Trophoblast cell (in vitro differentiated cells and primary cell): ENCODE results near the gene SCARF2.
"Not testable (repeated sequence)": the region's sequence is repeated elsewhere in the genome, so short reads cannot be mapped to it uniquely, and the experiment has no call there.

ENCODE experiments used
- DNase-seq, 2 donors: peaks; one replicate each; pipeline ENCODE4 v3.0.0-alpha.2; 2016
- H2AFZ ChIP-seq: 2 replicates; pipeline ENCODE4 v1.6.1; 2013; ENCODE audit warnings: low read length, moderate library complexity, mild to moderate bottlenecking; ENCODE audit not compliant: insufficient read depth, poor library complexity
- H2AK5ac ChIP-seq: 2 replicates; pipeline ENCODE4 v1.6.1; 2013; ENCODE audit warnings: mild to moderate bottlenecking, low read length
- H2BK120ac ChIP-seq: 2 replicates; pipeline ENCODE4 v1.6.1; 2013; ENCODE audit warnings: low read length, mild to moderate bottlenecking, moderate library complexity; ENCODE audit not compliant: insufficient read depth, poor library complexity
- H2BK12ac ChIP-seq: 2 replicates; pipeline ENCODE4 v1.6.1; 2013; ENCODE audit warnings: mild to moderate bottlenecking, low read length, moderate library complexity
- H2BK5ac ChIP-seq: 2 replicates; pipeline ENCODE4 v1.6.1; 2013; ENCODE audit warnings: low read length, low read depth, moderate library complexity, mild to moderate bottlenecking; ENCODE audit not compliant: poor library complexity
- H3K14ac ChIP-seq: 2 replicates; pipeline ENCODE4 v1.6.1; 2013; ENCODE audit warnings: mild to moderate bottlenecking, low read length
- H3K18ac ChIP-seq: 2 replicates; pipeline ENCODE4 v1.6.1; 2013; ENCODE audit warnings: mild to moderate bottlenecking, low read length
- H3K23ac ChIP-seq: 2 replicates; pipeline ENCODE4 v1.6.1; 2013; ENCODE audit warnings: low read length
- H3K27ac ChIP-seq: 2 replicates; pipeline ENCODE4 v1.5.1; 2013; ENCODE audit warnings: low read depth, mild to moderate bottlenecking, inconsistent platforms, low read length, moderate library complexity
- H3K27me3 ChIP-seq: 2 replicates; pipeline ENCODE4 v1.6.1; 2013; ENCODE audit warnings: inconsistent platforms, mild to moderate bottlenecking, low read length, moderate library complexity; ENCODE audit not compliant: insufficient read depth
- H3K36me3 ChIP-seq, 2 experiments: 1 replicate in 1 of 2; 2 replicates in 1 of 2; pipeline ENCODE4 v1.6.1; 2013; ENCODE audit warnings: low read length in 2 of 2, mild to moderate bottlenecking in 2 of 2, moderate library complexity in 1 of 2; ENCODE audit not compliant: insufficient read depth in 2 of 2, control insufficient read depth in 1 of 2
- H3K4ac ChIP-seq: 2 replicates; pipeline ENCODE4 v1.6.1; 2013; ENCODE audit warnings: low read depth, mild to moderate bottlenecking, low read length, moderate library complexity
- H3K4me1 ChIP-seq, 2 experiments: 1 replicate in 1 of 2; 2 replicates in 1 of 2; pipeline ENCODE4 v1.6.1; 2013; ENCODE audit warnings: low read length in 2 of 2, mild to moderate bottlenecking in 2 of 2, moderate library complexity in 1 of 2; ENCODE audit not compliant: insufficient read depth in 2 of 2, control insufficient read depth in 1 of 2
- H3K4me2 ChIP-seq: 2 replicates; pipeline ENCODE4 v1.6.1; 2013; ENCODE audit warnings: inconsistent platforms, mild to moderate bottlenecking, low read length, moderate library complexity
- H3K4me3 ChIP-seq: 2 replicates; pipeline ENCODE4 v1.5.1; 2013; ENCODE audit warnings: mild to moderate bottlenecking, low read depth, low read length, inconsistent platforms
- H3K79me1 ChIP-seq: one replicate; pipeline ENCODE4 v1.6.1; 2013; ENCODE audit warnings: low read length
- H3K79me2 ChIP-seq: 2 replicates; pipeline ENCODE4 v1.6.1; 2013; ENCODE audit warnings: low read length, mild to moderate bottlenecking; ENCODE audit not compliant: control insufficient read depth, insufficient read depth, poor library complexity
- H3K9ac ChIP-seq: 2 replicates; pipeline ENCODE4 v1.6.1; 2013; ENCODE audit warnings: mild to moderate bottlenecking, low read length
- H3K9me3 ChIP-seq: 2 replicates; pipeline ENCODE4 v1.6.1; 2013; ENCODE audit warnings: low read depth, mild to moderate bottlenecking, control low read depth, inconsistent platforms, low read length; ENCODE audit not compliant: insufficient read depth
- H4K12ac ChIP-seq: 2 replicates; pipeline ENCODE4 v1.6.1; 2013; ENCODE audit warnings: low read depth, mild to moderate bottlenecking, low read length, moderate library complexity
- H4K8ac ChIP-seq: 2 replicates; pipeline ENCODE4 v1.6.1; 2013; ENCODE audit warnings: low read depth, mild to moderate bottlenecking, low read length, moderate library complexity
- H4K91ac ChIP-seq: one replicate; pipeline ENCODE4 v1.6.1; 2013; ENCODE audit warnings: low read depth, mild to moderate bottlenecking, low read length, moderate library complexity
- WGBS: extraction: QIAGEN DNeasy Blood & Tissue Kit; methylation state at CpG from one replicate; pipeline ENCODE4 v1.1.7; 2013; ENCODE audit warnings: missing lambda C conversion rate; ENCODE audit not compliant: insufficient read length, insufficient coverage; ENCODE audit errors: extremely low coverage; 5-methylcytosine and 5-hydroxymethylcytosine counted together

Gene SCARF2

DNA sequence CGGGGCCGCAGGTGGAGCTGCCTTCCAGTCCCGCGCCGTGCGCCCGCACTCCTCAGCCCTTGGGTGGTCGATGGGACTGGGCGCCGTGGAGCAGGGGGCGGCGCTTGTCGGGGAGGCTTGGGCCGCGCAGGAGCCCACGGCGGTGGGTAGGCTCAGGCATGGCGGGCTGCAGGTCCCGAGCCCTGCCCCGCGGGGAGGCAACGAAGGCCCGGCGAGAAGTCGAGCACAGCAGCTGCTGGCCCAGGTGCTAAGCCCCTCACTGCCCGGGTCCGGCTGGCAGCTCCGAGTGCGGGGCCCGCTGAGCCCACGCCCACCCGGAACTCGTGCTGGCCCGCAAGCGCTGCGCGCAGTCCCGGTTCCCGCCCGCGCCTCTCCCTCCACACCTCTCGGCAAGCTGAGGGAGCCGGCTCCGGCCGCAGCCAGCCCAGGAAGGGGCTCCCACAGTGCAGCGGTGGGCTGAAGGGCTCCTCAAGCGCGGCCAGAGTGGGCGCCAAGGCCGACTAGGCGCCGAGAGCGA is 45.2 kb downstream of the SCARF2 start:
- not testable (repeated sequence) for H2AK5ac ChIP-seq, H3K4me3 ChIP-seq, H3K36me3 ChIP-seq, H3K23ac ChIP-seq, H4K91ac ChIP-seq, H3K79me2 ChIP-seq, H3K14ac ChIP-seq, H3K9ac ChIP-seq, H3K27me3 ChIP-seq, H3K27ac ChIP-seq, H2BK12ac ChIP-seq, H4K8ac ChIP-seq, H3K4me2 ChIP-seq, H2BK120ac ChIP-seq, H3K4ac ChIP-seq, H3K18ac ChIP-seq, H2AFZ ChIP-seq, H4K12ac ChIP-seq, DNase-seq, H2BK5ac ChIP-seq, H3K79me1 ChIP-seq, H3K9me3 ChIP-seq
- WGBS = no CpG with 5 or more reads among the region's 53 CpGs
- H3K4me1 ChIP-seq = peaks cover 13 to 18% of the 10 kb centered on the region in 2 experiments

DNA sequence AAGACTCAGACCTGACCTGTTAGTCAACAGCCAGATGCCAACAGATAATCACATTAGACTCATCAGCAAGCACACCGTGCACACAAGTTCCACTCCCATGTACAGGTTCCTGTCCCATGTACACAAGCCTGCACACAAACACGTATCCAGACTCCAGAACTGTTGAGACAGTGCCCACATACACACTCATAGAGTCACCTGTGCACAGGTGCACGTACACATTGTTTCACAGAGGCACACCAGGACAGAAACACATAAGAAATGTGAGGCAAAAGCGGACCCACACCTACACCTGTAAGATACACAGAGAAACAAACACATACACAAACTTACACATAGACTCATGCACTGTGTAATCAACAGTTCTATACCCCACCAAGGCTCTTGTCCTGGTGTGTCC is 46.4 kb downstream of the SCARF2 start:
- H3K4ac ChIP-seq = no peak overlapping the region
- H4K8ac ChIP-seq = no peak overlapping the region
- H2BK12ac ChIP-seq = no peak overlapping the region
- no peak overlapping the region for H3K18ac ChIP-seq
- WGBS = no CpG with 5 or more reads among the region's 4 CpGs
- no peak overlapping the region for H2BK5ac ChIP-seq
- no peak overlapping the region for H2BK120ac ChIP-seq
- no peak overlapping the region for H3K4me2 ChIP-seq
- no peak for DNase-seq
- H3K36me3 ChIP-seq = peaks cover 2 to 3% of the 10 kb centered on the region in 2 experiments
- H3K79me1 ChIP-seq = peaks cover 5% of the 10 kb centered on the region
- no peak overlapping the region for H3K14ac ChIP-seq
- peaks cover 5% of the 10 kb centered on the region for H3K9me3 ChIP-seq
- peaks cover 13 to 18% of the 10 kb centered on the region in 2 experiments for H3K4me1 ChIP-seq
- no peak overlapping the region for H3K9ac ChIP-seq
- no peak overlapping the region for H4K91ac ChIP-seq
- H2AK5ac ChIP-seq = no peak overlapping the region
- no peak overlapping the region for H3K23ac ChIP-seq
- H3K27ac ChIP-seq = no peak overlapping the region
- H4K12ac ChIP-seq = no peak overlapping the region
- no peak overlapping the region for H3K4me3 ChIP-seq
- H2AFZ ChIP-seq = no peak overlapping the region
- H3K27me3 ChIP-seq = no peaks in the 10 kb centered on the region
- peaks cover 5% of the 10 kb centered on the region for H3K79me2 ChIP-seq

DNA sequence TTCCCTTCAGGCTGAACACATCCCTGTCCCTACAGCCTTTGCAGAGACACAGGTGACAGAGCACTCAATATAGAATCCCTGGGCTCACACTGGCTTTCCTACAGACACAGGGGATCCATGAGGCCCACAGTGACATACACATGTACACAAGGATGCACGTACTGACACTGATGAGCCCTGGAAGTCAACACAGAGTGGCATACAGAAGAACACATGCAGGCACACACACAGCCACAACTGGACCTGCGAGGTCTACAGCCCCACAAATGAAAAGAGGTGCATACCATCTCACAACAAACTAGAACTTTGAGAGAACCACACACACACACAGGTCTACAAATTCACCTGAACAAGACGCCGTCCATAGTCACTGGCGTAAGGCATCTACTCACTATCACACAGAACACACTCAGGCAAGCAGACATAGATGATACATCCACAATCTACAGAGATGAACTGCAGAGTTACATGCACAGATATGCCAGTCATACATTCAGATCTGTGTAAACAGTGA is 47.2 kb downstream of the SCARF2 start:
- peaks cover 5% of the 10 kb centered on the region for H3K79me1 ChIP-seq
- H3K4me3 ChIP-seq = peak overlapping the region; percentile 5
- no peak overlapping the region for H3K27ac ChIP-seq
- no peak overlapping the region for H3K23ac ChIP-seq
- H3K9ac ChIP-seq = no peak overlapping the region
- H4K12ac ChIP-seq = no peak overlapping the region
- peaks cover 5% of the 10 kb centered on the region for H3K79me2 ChIP-seq
- DNase-seq = no peak
- no peak overlapping the region for H3K18ac ChIP-seq
- peaks cover 0 to under 1% of the 10 kb centered on the region in 2 experiments for H3K36me3 ChIP-seq
- H2AK5ac ChIP-seq = no peak overlapping the region
- no peaks in the 10 kb centered on the region for H3K27me3 ChIP-seq
- H2AFZ ChIP-seq = no peak overlapping the region
- WGBS = no CpG with 5 or more reads among the region's 5 CpGs
- no peak overlapping the region for H3K4me2 ChIP-seq
- peaks cover 11 to 15% of the 10 kb centered on the region in 2 experiments for H3K4me1 ChIP-seq
- no peak overlapping the region for H3K4ac ChIP-seq
- H3K14ac ChIP-seq = no peak overlapping the region
- no peak overlapping the region for H2BK12ac ChIP-seq
- no peak overlapping the region for H2BK5ac ChIP-seq
- H2BK120ac ChIP-seq = no peak overlapping the region
- no peak overlapping the region for H4K91ac ChIP-seq
- peaks cover 3% of the 10 kb centered on the region for H3K9me3 ChIP-seq
- no peak overlapping the region for H4K8ac ChIP-seq

DNA sequence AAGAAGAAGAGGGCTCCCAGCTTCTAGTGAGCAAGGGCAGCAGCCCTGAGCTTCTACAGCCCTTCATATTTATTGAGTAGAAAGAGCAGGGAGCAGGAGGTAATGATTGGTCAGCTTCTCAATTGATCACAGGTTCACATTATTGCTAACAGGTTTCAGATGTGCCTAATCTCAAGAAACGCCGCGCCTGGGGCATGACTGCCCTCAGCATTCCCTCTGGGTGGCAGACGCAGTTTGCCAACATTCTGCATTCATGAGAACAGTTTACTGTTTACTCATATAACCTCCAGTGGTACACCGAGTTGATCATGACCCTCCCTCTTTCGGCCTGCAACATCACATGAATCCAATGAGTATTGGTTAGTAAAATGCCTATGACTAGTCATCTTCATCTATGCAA is 48.3 kb downstream of the SCARF2 start:
- Histone ChIP-seq H3K27me3 (no peaks in the 10 kb centered on the region), H4K91ac (no peak overlapping the region), H3K79me1 (peaks cover 3% of the 10 kb centered on the region), H3K4me1 (peaks cover 4 to 7% of the 10 kb centered on the region in 2 experiments), H3K27ac (no peak overlapping the region), H3K4me2 (no peak overlapping the region), H4K8ac (no peak overlapping the region), H2BK5ac (no peak overlapping the region), H3K4me3 (no peak overlapping the region), H3K9ac (no peak overlapping the region), H4K12ac (no peak overlapping the region), H2AFZ (no peak overlapping the region), H2AK5ac (no peak overlapping the region), H3K9me3 (peaks cover 1% of the 10 kb centered on the region), H2BK120ac (no peak overlapping the region), H3K4ac (no peak overlapping the region), H3K79me2 (peaks cover 3% of the 10 kb centered on the region), H3K18ac (no peak overlapping the region), H3K36me3 (no peaks in the 10 kb centered on the region), H2BK12ac (no peak overlapping the region), H3K14ac (no peak overlapping the region), H3K23ac (no peak overlapping the region)
- no CpG with 5 or more reads among the region's 6 CpGs for WGBS
- no peak for DNase-seq
